ENCODE results near the gene FGF6. TPM values are rescaled to one million over a fixed set of nuclear protein-coding genes. Genes with fewer than 3 reads are reported as not detected.

The FGF6 gene
- total and polyA plus RNA-seq, 10 of the 15 experiments (the other 5 are each of a cell fraction or from before 2014, with no cell fraction given): not detected

GRCh38 chr12:4420138-4420670, 25.4 kb downstream of the FGF6 start (continued):
- no peak for TF ChIP-seq NR2C1 (IDR thresholded peaks at IDR 0.05)
- no peak for TF ChIP-seq PAX8 (IDR thresholded peaks at IDR 0.05)

- ChIA-PET CTCF (no interaction called here), SMC1A (ENCODE audit: uncharacterized antibody, unreplicated experiment) (no interaction called here), POLR2A (no interaction called here), RAD21 (ENCODE audit: unreplicated experiment) (no interaction called here)
- Histone ChIP-seq H3K4me1 (ENCODE audit: control insufficient read depth, insufficient read depth, low read length) (no peaks in the 10 kb centered on the region), H3K27ac (ENCODE audit: control insufficient read depth, insufficient read depth) (no peak overlapping the region), H3K79me2 (ENCODE audit: control insufficient read depth, insufficient read depth, low read length) (no peaks in the 10 kb centered on the region), H4K20me1 (ENCODE audit: control insufficient read depth, insufficient read depth) (no peaks in the 10 kb centered on the region), H3K4me2 (ENCODE audit: control insufficient read depth, insufficient read depth) (no peak overlapping the region), H3K9me3 (replicated peaks; ENCODE audit: control insufficient read depth, insufficient read depth, low read length) (no peaks in the 10 kb centered on the region), H2AFZ (ENCODE audit: control insufficient read depth, low read depth, low read length) (no peak overlapping the region), H3K27me3 (replicated peaks in 1 of 2; ENCODE audit: control insufficient read depth in 2 of 2, insufficient read depth in 2 of 2, low read length in 1 of 2) (peaks cover 0 to 7% of the 10 kb centered on the region in 2 experiments; a peak in 3 of 4 replicates), H3K4me3 (no peak overlapping the region), H3K9ac (ENCODE audit: control insufficient read depth, insufficient read depth, low read length) (no peak overlapping the region), H3K36me3 (ENCODE audit: control insufficient read depth in 2 of 2, insufficient read depth in 2 of 2, low read length in 1 of 2) (no peaks in the 10 kb centered on the region)
- BruUV-seq (replicated peaks): no TSS peak
- ATAC-seq: no peak
- 67% methylated on average over 5 of the region's 5 CpGs for WGBS (ENCODE audit: insufficient coverage, insufficient replicate concordance, low lambda C conversion rate, missing lambda C conversion rate)
- intact Hi-C loops (cut with micrococcal nuclease; ENCODE audit: unreplicated experiment) (no loop called here), in situ Hi-C loops (cut with MboI) (no loop called here)
- no peak for DNase-seq (ENCODE audit: low read depth, low spot score)
- no peak for FAIRE-seq
- TF ChIP-seq, protein P1, sequence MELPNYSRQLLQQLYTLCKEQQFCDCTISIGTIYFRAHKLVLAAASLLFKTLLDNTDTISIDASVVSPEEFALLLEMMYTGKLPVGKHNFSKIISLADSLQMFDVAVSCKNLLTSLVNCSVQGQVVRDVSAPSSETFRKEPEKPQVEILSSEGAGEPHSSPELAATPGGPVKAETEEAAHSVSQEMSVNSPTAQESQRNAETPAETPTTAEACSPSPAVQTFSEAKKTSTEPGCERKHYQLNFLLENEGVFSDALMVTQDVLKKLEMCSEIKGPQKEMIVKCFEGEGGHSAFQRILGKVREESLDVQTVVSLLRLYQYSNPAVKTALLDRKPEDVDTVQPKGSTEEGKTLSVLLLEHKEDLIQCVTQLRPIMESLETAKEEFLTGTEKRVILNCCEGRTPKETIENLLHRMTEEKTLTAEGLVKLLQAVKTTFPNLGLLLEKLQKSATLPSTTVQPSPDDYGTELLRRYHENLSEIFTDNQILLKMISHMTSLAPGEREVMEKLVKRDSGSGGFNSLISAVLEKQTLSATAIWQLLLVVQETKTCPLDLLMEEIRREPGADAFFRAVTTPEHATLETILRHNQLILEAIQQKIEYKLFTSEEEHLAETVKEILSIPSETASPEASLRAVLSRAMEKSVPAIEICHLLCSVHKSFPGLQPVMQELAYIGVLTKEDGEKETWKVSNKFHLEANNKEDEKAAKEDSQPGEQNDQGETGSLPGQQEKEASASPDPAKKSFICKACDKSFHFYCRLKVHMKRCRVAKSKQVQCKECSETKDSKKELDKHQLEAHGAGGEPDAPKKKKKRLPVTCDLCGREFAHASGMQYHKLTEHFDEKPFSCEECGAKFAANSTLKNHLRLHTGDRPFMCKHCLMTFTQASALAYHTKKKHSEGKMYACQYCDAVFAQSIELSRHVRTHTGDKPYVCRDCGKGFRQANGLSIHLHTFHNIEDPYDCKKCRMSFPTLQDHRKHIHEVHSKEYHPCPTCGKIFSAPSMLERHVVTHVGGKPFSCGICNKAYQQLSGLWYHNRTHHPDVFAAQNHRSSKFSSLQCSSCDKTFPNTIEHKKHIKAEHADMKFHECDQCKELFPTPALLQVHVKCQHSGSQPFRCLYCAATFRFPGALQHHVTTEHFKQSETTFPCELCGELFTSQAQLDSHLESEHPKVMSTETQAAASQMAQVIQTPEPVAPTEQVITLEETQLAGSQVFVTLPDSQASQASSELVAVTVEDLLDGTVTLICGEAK (IDR thresholded peaks at IDR 0.05; ENCODE audit: borderline replicate concordance): no peak
- no peak for TF ChIP-seq YY1 (IDR thresholded peaks at IDR 0.05; ENCODE audit: low read depth, low read length)
- no peak for TF ChIP-seq RAD51 (IDR thresholded peaks at IDR 0.05)
- TF ChIP-seq, protein P2, sequence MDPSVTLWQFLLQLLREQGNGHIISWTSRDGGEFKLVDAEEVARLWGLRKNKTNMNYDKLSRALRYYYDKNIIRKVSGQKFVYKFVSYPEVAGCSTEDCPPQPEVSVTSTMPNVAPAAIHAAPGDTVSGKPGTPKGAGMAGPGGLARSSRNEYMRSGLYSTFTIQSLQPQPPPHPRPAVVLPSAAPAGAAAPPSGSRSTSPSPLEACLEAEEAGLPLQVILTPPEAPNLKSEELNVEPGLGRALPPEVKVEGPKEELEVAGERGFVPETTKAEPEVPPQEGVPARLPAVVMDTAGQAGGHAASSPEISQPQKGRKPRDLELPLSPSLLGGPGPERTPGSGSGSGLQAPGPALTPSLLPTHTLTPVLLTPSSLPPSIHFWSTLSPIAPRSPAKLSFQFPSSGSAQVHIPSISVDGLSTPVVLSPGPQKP (IDR thresholded peaks at IDR 0.05; ENCODE audit: low read depth, low read length): no peak
- no peak for TF ChIP-seq POLR2A (IDR thresholded peaks at IDR 0.05; ENCODE audit: low read depth, low read length)
- no peak for TF ChIP-seq KAT2A (conservative IDR thresholded peaks at IDR 0.05; ENCODE audit: control insufficient read depth, low read depth, low read length)
- no peak for TF ChIP-seq SMARCA5 (IDR thresholded peaks at IDR 0.05)
- TF ChIP-seq TBL1XR1 (IDR thresholded peaks at IDR 0.05; ENCODE audit: low read depth, low read length): no peak
- no peak for TF ChIP-seq SMC3 (IDR thresholded peaks at IDR 0.05; ENCODE audit: borderline replicate concordance, low read length)
- TF ChIP-seq, protein P3, sequence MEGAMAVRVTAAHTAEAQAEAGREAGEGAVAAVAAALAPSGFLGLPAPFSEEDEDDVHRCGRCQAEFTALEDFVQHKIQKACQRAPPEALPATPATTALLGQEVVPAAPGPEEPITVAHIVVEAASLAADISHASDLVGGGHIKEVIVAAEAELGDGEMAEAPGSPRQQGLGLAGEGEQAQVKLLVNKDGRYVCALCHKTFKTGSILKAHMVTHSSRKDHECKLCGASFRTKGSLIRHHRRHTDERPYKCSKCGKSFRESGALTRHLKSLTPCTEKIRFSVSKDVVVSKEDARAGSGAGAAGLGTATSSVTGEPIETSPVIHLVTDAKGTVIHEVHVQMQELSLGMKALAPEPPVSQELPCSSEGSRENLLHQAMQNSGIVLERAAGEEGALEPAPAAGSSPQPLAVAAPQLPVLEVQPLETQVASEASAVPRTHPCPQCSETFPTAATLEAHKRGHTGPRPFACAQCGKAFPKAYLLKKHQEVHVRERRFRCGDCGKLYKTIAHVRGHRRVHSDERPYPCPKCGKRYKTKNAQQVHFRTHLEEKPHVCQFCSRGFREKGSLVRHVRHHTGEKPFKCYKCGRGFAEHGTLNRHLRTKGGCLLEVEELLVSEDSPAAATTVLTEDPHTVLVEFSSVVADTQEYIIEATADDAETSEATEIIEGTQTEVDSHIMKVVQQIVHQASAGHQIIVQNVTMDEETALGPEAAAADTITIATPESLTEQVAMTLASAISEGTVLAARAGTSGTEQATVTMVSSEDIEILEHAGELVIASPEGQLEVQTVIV (IDR thresholded peaks at IDR 0.05; ENCODE audit: borderline replicate concordance, partially characterized antibody): no peak
- TF ChIP-seq TAF1 (IDR thresholded peaks at IDR 0.05; ENCODE audit: borderline replicate concordance, low read depth, low read length): no peak
- no peak for TF ChIP-seq KLF5 (IDR thresholded peaks at IDR 0.05; ENCODE audit: partially characterized antibody)
- TF ChIP-seq IRF5 (IDR thresholded peaks at IDR 0.05; ENCODE audit: borderline replicate concordance): no peak
Measured at GRCh38 chr12:4418913-4419312, 26.7 kb downstream of the FGF6 start.

All from GM12878 (cell line).